Left cardiac atrium (tissue), 4 donors: ENCODE results near the gene RIT2. TPM values are rescaled to one million over a fixed set of nuclear protein-coding genes. Genes with fewer than 3 reads are reported as not detected.
"Not testable (repeated sequence)": the region's sequence is repeated elsewhere in the genome, so short reads cannot be mapped to it uniquely, and the experiment has no call there.

Experiments
- ATAC-seq, 2 donors: fragments of 200-7000 bp; cut with Tn5 transposase; one replicate each; pipeline ENCODE4 v1.9.1; 2020; ENCODE audit warnings: mild to moderate bottlenecking in 2 of 2, moderate library complexity in 2 of 2
- DNase-seq: peaks from one replicate; pipeline ENCODE4 v3.0.0-alpha.2; 2020
- intact Hi-C, 2 donors: fragments of 100-400 bp; cut with DNase I; formaldehyde crosslinking; loops; one replicate each; pipeline versions ENCODE4 v1.14.1 to v1.15.1; 2022 to 2023
- total RNA-seq, 2 donors: library from RNA; stranded (reverse); fragmentation: NEBNext Ultra II Directional; extraction: Animal tissue kit (Norgen Biotek cat#: 25700); gene quantifications; one replicate each; pipeline ENCODE4 v1.2.1, GENCODE V29; 2021
- donor health status: DM: no; HTN: yes; CAD: no.
- donor health status: DM: no; HTN: yes; CAD: no; lungs with severe emphysema.
- donor health status: DM: yes; HTN: yes; CAD: no.
- donor health status: Dilated cardiomyopathy.

RIT2 gene
- total RNA-seq, 2 donors from 2014 or later, result not detected

DNA sequence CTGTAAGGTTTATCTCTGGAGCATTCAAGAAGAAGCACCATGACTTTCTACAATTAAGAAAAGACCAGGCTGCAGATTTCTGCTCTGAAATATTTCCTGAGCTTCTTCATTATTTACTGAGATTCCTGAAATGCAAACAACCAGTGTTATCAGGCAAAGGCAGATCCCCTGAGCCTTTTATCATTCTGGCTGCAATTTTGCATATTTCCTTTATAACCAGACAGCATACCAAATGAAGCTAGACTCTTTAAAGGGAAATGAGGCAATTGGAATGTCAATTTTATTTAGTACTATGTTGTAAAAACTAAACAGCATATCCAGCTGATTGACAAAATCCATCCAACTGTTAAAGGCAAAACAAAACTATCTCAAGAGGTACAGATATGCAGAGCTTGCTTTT, 372.5 kb downstream of the RIT2 start:
- DNase-seq (no peak), ATAC-seq (no peak)
- intact Hi-C loops, result loop anchor here in 1 of 2 donors (10.0 kb wide), 1 partner anchor 322 kb away; no protein-coding TSS in a partner anchor

DNA sequence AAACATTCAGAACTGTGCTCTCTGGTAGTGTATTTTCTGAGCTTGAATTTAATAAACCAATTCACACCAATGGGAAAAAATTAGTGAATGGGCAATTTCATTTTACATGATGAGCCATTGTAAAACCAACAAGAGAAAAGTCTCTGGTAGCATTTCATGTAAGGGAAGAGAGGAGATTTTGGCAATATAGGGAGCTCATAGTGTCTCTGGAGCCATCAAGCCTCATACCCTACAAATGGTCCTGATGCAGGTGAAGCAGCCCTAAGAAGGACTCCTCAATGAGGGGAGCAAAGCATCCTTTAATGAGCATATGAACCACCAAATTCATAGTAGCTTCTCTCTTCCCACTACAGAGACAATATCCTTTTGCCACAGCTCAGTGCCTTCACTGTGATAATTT, 373.0 kb downstream of the RIT2 start:
- DNase-seq (no peak), ATAC-seq (no peak)
- intact Hi-C loops, result loop anchor here in 1 of 2 donors (10.0 kb wide), 1 partner anchor 322 kb away; no protein-coding TSS in a partner anchor

DNA sequence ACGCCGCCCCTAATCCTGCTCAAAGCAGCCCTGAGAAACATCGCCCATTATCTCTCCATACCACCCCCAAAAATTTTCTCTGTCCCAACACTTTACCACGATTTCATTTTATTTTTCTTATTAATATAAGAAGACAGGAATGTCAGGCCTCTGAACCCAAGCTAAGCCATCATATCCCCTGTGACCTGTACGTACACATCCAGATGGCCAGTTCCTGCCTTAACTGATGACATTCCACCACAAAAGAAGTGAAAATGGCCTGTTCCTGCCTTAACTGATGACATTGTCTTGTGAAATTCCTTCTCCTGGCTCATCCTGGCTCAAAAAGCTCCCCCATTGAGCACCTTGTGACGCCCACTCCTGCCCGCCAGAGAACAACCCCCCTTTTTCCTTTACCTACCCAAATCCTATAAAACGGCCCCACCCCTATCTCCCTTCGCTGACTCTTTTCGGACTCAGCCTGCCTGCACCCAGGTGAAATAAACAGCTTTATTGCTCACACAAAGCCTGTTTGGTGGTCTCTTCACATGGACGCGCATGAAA, 373.6 kb downstream of the RIT2 start:
- not testable (repeated sequence) for ATAC-seq, DNase-seq
- intact Hi-C loops, result loop anchor here in 1 of 2 donors (10.0 kb wide), 1 partner anchor 323 kb away; no protein-coding TSS in a partner anchor

DNA sequence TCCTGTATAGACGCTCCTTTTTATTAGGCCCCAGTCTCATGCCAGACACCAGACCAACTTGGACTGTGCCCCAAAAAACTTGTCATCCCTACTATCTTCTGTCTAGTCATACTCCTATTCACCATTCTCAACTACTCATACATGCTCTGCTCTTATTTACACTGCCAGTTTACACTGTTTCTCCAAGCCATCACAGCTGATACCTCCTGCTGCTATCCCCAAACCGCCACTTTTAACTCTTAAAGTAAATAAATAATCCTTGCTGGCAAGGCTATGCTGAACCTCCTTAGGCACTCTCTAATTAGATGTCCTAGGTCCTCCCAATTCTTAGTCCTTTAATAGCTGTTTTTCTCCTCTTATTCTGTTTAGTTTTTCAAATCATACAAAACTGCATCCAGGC, 374.2 kb downstream of the RIT2 start:
- intact Hi-C loops, result loop anchor here in 1 of 2 donors (10.0 kb wide), 1 partner anchor 324 kb away; no protein-coding TSS in a partner anchor
- ATAC-seq, DNase-seq: not testable (repeated sequence)

DNA sequence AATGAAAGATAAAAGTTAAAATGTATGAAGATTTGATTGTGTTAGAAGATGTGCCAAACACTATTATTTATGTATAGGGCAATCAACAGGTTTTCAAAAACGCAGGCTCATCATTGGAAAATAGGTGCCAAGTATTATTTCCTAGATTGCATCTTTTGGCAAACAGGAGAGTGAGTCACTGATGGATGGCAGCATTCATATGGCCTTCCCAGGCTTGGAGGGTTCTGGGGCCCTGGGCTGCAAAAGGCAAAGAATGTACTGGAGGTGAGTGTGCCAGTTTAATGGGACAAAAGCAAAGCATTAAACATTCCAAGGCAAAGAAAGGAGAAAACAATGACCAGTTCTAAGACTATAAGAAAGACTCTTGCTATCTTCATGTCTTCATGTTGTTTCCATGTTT, 379.4 kb downstream of the RIT2 start:
- DNase-seq, result no peak
- intact Hi-C loops, result no loop called here
- ATAC-seq, result no peak

DNA sequence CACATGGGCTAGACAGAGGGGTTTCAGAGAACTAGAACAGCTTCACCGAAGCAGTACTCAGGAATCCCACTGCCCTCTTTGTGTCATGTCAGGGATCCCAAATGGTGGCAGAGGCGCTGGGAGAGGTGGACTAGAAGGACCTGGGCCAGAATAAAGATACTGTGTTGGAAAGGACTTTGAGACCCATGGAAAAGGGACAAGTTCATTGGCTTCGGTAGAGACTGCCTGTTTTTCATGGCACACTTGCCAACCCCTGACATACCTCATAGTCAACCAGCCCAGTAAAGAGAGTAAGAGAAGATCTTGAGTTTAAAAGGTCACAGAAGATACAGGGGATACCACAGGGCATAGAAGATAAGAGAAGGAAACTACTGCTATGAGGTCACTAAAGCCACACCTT, 381.0 kb downstream of the RIT2 start:
- DNase-seq, result no peak
- ATAC-seq, result no peak
- intact Hi-C loops, result no loop called here

DNA sequence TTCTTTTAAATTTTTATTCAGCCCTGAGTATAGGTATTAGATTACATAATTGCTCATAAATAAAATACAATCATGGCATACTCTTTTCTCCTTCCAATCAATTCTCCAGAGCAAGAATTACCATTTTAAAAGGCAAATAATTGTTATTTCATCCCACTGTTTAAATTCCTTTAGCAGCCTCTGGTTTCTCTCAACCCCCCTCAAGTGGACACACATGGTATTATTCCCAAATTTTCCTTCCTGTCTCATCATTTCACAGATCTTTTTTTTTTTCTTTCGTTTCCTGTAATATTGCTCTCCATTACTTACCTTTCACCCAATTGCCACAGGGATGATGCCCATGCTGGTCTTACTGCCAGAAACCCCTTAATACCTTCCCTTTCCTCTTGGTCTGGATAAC, 385.2 kb downstream of the RIT2 start:
- ATAC-seq (no peak), DNase-seq (no peak)
- intact Hi-C loops, result no loop called here

DNA sequence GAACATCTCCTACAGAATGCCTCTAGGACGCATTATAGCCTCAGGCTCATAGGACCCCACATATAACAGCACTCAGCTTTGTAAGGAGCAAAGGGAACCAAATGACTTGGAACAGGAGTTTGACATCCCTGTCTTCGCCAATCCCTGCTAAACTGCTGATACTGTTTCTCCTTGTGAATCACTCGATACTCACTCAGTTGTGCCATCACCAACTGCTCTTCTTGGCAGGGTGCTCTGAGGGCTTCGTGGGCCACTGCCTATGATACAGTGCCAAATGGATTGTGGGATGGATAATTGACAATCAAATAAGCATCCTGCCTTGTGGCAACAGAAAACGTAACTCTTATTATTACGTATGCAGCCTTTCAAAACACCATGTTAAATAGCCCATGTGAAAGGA, 396.3 kb downstream of the RIT2 start:
- DNase-seq (no peak), ATAC-seq (no peak)
- intact Hi-C loops, result no loop called here

DNA sequence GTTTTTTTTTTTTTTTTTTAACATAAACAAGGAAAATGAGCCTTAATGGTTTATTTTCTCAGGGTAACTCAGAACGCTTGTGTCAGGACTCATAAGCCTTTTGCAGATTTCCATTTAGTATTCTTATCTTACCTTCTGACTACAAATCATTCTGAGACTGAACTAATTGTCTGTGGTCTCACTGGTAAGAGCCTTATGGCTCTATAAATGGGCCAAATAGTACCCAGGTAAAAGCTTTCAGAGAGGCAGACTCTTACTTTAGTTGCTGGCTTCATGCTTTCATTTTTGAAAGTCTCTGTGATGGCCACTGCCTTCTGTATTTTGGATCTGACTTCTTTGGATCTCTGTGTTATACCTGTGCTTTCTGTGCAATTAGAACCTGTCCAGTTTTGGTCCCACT, 403.4 kb downstream of the RIT2 start:
- intact Hi-C loops, result no loop called here
- no peak for ATAC-seq

DNA sequence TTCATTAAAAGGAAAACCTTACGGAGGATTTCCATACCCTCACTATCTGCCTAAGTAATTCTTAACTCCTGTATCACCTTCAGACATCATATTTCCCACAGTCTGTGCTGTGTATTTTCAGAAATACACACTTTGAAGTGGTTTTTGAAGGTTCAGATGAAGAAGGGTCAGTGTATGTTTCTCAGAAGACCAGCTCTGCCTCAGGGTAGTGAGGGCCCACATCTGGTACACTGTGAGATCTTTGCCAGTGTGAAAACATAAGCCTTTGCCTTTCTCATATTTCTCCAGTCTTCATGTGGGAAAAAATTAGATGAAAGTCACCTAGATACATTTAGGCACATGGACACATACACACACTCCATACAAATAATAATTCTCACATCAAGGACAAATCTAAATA, 408.4 kb downstream of the RIT2 start:
- ATAC-seq (no peak), DNase-seq (no peak)
- intact Hi-C loops, result no loop called here

More for the DNA sequence above, 403.4 kb downstream of the RIT2 start:
- DNase-seq, result no peak

DNA sequence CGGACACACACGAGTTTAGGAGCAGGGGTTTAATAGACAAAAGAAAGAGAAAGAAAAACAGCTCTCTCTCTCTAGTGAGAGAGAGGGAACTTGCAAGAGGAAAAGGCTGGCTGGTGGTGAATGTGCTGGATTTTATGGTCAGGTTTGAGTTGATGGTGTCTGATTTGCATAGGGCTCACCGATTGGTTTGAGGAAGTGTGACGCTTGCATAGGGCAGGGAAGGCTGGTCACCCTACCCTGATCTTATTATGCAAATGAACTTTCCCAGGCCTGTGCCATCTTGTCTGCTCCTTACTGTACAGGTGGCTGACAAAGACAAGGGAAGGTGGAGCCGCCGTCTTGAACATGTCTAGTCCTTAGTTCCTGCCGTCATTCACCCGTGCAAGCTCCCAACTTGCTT, 408.9 kb downstream of the RIT2 start:
- DNase-seq (no peak), ATAC-seq (peak in 1 of 2 donors; percentile 21)
- intact Hi-C loops, result no loop called here

DNA sequence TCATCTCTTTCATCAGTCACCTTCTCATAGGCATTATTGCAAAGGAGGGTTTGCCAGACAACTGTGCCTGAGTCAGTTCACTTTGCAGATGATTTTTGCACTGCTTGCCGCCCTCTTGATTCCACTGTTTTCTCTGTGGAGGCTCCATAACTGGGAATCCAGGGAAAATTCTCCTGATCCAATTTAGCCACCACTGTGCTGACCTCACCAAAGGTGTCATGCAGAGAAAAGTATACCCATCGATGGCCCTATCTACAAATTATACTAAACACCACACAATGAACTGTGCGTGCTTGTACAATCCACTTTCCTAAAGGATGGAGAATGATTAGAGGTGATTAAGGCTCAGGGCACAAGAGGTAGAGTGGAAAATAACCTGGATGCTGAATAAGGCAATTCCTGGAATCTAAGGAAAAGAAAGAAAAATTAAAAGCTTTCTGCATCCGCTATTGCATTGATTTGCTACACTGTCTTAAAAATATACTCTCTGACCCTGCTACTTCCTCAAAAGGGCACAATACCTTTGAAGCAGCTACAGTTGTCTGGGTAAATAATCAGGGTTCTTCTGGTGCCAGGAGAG, 409.4 kb downstream of the RIT2 start:
- no peak for DNase-seq
- no peak for ATAC-seq
- intact Hi-C loops, result no loop called here

Other genes with a start within 250 kb of the RIT2 start
- 1 to 10 TPM; 2.4 to 3.8 TPM for gene SYT4, start 161.8 kb upstream of the RIT2 start, total RNA-seq